ENCODE results near the gene LANCL2.

LANCL2 gene

DNA sequence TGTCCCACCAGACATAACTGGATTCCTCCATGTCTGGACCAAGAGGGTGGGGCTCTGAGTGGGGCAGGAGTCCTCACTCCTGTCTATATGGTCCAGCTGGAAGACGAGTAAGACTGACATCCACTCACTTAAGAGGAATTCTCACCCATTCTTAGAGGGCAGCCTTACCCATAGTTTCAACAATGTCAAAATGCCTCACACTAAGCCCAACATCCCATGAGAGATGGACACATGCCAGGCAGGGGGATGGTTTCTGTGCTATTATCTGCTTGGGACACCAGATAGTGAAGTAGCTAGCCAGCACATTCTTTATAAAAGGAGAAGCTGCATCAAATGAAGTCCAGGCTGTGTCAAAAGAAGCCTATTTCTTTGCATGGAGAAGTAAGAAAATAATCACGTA is 4.7 kb upstream of the LANCL2 start:
- TF ChIP-seq, protein P1, sequence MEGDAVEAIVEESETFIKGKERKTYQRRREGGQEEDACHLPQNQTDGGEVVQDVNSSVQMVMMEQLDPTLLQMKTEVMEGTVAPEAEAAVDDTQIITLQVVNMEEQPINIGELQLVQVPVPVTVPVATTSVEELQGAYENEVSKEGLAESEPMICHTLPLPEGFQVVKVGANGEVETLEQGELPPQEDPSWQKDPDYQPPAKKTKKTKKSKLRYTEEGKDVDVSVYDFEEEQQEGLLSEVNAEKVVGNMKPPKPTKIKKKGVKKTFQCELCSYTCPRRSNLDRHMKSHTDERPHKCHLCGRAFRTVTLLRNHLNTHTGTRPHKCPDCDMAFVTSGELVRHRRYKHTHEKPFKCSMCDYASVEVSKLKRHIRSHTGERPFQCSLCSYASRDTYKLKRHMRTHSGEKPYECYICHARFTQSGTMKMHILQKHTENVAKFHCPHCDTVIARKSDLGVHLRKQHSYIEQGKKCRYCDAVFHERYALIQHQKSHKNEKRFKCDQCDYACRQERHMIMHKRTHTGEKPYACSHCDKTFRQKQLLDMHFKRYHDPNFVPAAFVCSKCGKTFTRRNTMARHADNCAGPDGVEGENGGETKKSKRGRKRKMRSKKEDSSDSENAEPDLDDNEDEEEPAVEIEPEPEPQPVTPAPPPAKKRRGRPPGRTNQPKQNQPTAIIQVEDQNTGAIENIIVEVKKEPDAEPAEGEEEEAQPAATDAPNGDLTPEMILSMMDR (IDR thresholded peaks at IDR 0.05; ENCODE audit: low read depth, low read length) = no peak
- Histone ChIP-seq H3K27me3 (no peaks in the 10 kb centered on the region; the same call in 1 of the 2 replicates), H3K36me3 (no peaks in the 10 kb centered on the region), H3K4me1 (no peaks in the 10 kb centered on the region), H3K4me3 (ENCODE audit: low read depth, low read length) (no peak overlapping the region), H3K9me3 (no peaks in the 10 kb centered on the region)
- no peak for DNase-seq

DNA sequence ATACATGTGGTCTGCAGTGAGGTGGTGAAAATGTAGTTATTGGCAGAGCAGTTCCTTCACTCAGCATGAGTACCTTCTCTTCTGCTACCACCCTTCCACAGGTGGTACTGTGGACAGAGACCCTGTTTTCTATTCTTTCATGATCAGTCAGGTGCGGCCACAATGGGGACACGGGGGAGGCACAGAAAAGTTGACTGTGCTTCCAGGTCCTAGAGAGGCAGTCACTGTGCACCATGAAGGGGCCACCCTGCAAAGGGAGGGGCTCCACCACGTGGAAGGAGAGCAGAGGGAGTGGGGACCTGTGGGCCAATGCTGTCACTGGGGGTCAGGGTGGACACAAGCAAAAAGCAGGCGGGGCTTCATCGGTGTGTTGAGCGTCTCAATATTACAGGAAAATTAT is 3.6 kb upstream of the LANCL2 start:
- Histone ChIP-seq H3K27me3 (no peaks in the 10 kb centered on the region; the same call in 1 of the 2 replicates), H3K36me3 (no peaks in the 10 kb centered on the region), H3K4me3 (ENCODE audit: low read depth, low read length) (no peak overlapping the region), H3K4me1 (no peaks in the 10 kb centered on the region), H3K9me3 (no peaks in the 10 kb centered on the region)
- TF ChIP-seq, protein P1 (IDR thresholded peaks at IDR 0.05; ENCODE audit: low read depth, low read length) = no peak
- DNase-seq = no peak

DNA sequence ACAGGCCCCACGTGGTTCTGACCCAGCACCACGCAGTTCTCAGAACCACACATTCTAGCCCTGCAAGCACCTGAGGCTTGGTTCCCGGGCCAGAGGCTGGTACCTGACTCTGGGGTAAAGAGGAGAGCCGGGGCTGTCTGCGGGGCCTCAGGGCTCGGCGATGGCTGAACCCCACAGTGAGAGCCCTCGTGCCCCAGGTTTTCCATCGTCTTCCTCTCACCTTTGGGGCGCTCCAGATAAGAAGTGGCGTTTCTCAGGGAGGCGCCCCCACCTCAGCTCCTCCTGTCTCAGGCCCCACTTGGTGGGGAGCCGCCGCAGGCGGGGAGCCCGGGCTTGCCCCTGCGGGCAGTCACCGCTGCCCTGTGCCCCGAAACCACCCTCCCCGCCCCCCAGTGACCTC is 2.2 kb upstream of the LANCL2 start:
- H3K4me1 ChIP-seq = no peaks in the 10 kb centered on the region
- no peaks in the 10 kb centered on the region for H3K9me3 ChIP-seq
- H3K27me3 ChIP-seq = no peaks in the 10 kb centered on the region; the same call in 1 of the 2 replicates
- TF ChIP-seq, protein P1 (IDR thresholded peaks at IDR 0.05; ENCODE audit: low read depth, low read length) = no peak
- no peak for DNase-seq
- no peaks in the 10 kb centered on the region for H3K36me3 ChIP-seq
- H3K4me3 ChIP-seq (ENCODE audit: low read depth, low read length) = no peak overlapping the region

DNA sequence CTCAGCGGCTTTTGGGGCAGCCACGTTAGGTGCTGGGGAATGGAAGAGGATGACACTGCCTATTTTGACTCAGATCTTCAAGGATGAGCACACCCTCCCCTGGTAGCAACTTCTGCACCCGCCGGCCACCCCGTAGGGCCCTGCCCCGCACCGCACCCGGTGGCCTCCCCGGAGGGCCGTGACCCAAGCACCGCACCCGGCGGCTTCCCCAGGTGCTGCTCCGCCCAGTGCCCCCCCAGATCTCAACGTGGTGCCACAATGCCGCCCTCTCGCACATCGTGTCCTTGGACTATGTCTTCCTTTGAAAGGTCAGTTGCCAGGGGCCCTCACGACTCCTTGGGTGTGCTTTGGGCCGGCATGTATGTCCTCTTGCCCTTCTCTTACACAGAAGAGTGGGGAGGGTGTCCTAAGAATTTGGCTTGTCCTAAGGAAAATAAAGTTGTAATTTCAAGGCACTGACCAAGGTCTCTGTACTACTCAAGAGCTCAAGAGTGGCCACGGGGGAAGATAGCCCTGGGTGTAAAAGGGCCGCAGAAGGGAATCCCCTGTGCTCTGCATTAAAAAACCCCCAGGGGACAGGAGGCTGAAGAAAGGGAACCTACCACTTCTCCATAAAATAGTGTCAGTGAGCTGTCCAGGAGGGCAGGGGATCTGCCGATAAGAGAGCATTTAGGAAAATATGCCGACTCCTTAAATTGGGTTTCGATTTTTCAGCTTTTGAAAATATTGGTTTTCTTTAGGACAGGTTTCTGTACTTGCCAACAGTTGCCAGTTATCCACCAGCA is 1.6 kb upstream of the LANCL2 start:
- no peaks in the 10 kb centered on the region for H3K9me3 ChIP-seq
- no peak for DNase-seq
- H3K4me3 ChIP-seq (ENCODE audit: low read depth, low read length) = no peak overlapping the region
- H3K4me1 ChIP-seq = no peaks in the 10 kb centered on the region
- H3K36me3 ChIP-seq = no peaks in the 10 kb centered on the region
- TF ChIP-seq, protein P1 (IDR thresholded peaks at IDR 0.05; ENCODE audit: low read depth, low read length) = no peak
- no peaks in the 10 kb centered on the region; the same call in 1 of the 2 replicates for H3K27me3 ChIP-seq

DNA sequence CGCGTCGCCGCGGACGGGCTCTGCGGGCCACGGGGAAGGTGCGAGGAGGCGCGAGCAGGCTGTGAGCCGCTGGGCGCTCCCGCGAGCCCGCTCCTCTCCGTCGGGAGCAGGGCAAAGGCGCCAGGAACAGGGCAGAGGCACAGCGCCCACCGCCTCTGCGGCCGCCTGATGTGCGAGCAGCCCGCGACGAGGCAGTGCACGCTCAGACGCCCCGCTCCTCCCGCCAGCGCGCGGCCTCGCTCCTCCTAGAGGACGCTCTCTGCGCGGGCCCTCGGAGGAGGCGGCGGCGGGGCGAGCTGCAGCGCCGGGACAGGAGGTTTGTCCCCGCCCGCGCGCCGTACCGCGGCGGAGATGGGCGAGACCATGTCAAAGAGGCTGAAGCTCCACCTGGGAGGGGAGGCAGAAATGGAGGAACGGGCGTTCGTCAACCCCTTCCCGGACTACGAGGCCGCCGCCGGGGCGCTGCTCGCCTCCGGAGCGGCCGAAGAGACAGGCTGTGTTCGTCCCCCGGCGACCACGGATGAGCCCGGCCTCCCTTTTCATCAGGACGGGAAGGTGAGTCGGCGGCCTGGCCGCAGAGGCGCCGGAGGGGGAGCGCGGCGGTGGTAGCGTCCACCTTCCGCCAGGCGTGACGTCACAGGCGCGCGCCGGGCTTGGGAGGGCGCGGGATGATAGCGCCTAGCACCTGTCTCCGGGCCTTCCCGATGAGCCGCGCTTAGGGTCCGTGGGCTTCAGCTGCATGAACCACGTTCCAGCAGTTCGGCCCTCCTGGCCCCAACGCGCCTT is 731 bp downstream of the LANCL2 start:
- Histone ChIP-seq H3K4me1 (no peaks in the 10 kb centered on the region), H3K4me3 (ENCODE audit: low read depth, low read length) (peak overlapping the region; percentile 89), H3K27me3 (no peaks in the 10 kb centered on the region), H3K36me3 (no peaks in the 10 kb centered on the region), H3K9me3 (no peaks in the 10 kb centered on the region)
- TF ChIP-seq, protein P1 (IDR thresholded peaks at IDR 0.05; ENCODE audit: low read depth, low read length) = no peak
- peak; percentile 95 for DNase-seq
